ENCODE data around the gene PRDM4. TPM values are rescaled to one million over a fixed set of nuclear protein-coding genes. Genes with fewer than 3 reads are reported as not detected.

Gene PRDM4
- total and polyA plus RNA-seq, 2 of the 4 experiments (the other 2 are of a cell fraction): 20.1 to 26.7 TPM

DNA sequence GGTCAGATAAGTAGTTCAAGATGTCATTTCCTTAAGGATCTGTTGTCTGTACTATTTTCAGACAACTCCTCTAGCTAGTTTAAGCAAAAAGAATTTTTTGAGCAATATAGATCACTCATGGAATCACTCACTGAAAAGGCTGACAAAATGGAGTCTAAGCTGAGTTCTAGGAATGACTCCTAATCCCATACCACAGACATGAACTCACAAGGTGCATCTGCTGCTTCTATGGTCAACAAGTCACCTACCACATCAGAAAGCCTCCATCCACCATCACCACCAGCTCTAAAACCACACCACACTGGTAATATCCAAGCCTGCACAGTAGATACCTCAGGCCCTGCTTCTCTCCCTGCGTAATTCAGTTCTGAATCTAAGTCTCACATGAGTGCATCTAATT, 42.3 kb downstream of the PRDM4 start:
- no peak overlapping the region for H2BK5ac ChIP-seq (ENCODE audit: low read depth, low read length, poor library complexity, severe bottlenecking)
- no peak overlapping the region for H3K27ac ChIP-seq (ENCODE audit: insufficient read depth, low read length)
- H3K4me1 ChIP-seq (ENCODE audit: control insufficient read depth, insufficient read depth, low read length): no peaks in the 10 kb centered on the region
- POLR2A ChIA-PET (ENCODE audit: unreplicated experiment): no interaction called here
- CTCF ChIA-PET: no interaction called here
- no peak overlapping the region for H3K4ac ChIP-seq (ENCODE audit: low read depth, low read length)
- no peak overlapping the region for H3K9ac ChIP-seq (ENCODE audit: low read depth, low read length)
- H2AK9ac ChIP-seq (replicated peaks; ENCODE audit: low read depth, low read length, poor library complexity): no peak overlapping the region
- H3K23ac ChIP-seq (ENCODE audit: low read depth, low read length): no peak overlapping the region
- TF ChIP-seq, protein P1, sequence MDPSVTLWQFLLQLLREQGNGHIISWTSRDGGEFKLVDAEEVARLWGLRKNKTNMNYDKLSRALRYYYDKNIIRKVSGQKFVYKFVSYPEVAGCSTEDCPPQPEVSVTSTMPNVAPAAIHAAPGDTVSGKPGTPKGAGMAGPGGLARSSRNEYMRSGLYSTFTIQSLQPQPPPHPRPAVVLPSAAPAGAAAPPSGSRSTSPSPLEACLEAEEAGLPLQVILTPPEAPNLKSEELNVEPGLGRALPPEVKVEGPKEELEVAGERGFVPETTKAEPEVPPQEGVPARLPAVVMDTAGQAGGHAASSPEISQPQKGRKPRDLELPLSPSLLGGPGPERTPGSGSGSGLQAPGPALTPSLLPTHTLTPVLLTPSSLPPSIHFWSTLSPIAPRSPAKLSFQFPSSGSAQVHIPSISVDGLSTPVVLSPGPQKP (IDR thresholded peaks at IDR 0.05; ENCODE audit: borderline replicate concordance, low read depth, low read length): no peak
- TF ChIP-seq POLR2A (IDR thresholded peaks at IDR 0.05; ENCODE audit: low read depth, low read length): no peak
- H3K18ac ChIP-seq (ENCODE audit: low read depth, low read length): no peak overlapping the region
- dilution Hi-C loops (cut with HindIII; ENCODE audit: low sequenced_read_pairs, unreplicated experiment): no loop called here
- peaks cover 13% of the 10 kb centered on the region for H3K36me3 ChIP-seq (ENCODE audit: control insufficient read depth, insufficient read depth, low read length)
- no peaks in the 10 kb centered on the region; the same call in 1 of the 2 replicates for H3K9me1 ChIP-seq (ENCODE audit: insufficient read depth, low read length)
- no peak overlapping the region for H4K5ac ChIP-seq (ENCODE audit: low read depth, low read length)
- DNase-seq (no peak), ATAC-seq (ENCODE audit: low read depth) (no peak)
- intact Hi-C loops (cut with micrococcal nuclease): no loop called here
- H2BK15ac ChIP-seq (ENCODE audit: low read depth, low read length): no peak overlapping the region
- H4K8ac ChIP-seq (ENCODE audit: low read depth in 2 of 2, low read length in 2 of 2): no peak overlapping the region
- in situ Hi-C loops (cut with MboI; ENCODE audit: low sequenced_read_pairs): no loop called here
- no peak overlapping the region for H2AFZ ChIP-seq (replicated peaks; ENCODE audit: low read length, poor library complexity)
- H3K9me3 ChIP-seq (ENCODE audit: control insufficient read depth, insufficient read depth, low read length): no peaks in the 10 kb centered on the region
- no peak overlapping the region for H4K91ac ChIP-seq (ENCODE audit: insufficient read depth, low read depth, low read length)
- no peak overlapping the region for H2BK120ac ChIP-seq (ENCODE audit: low read depth, low read length)
- H3K79me1 ChIP-seq (ENCODE audit: low read depth in 1 of 2, low read length in 2 of 2): no peaks in the 10 kb centered on the region
- no peak overlapping the region for H3K14ac ChIP-seq (replicated peaks; ENCODE audit: low read depth, low read length)
- no peak overlapping the region for H2BK20ac ChIP-seq (ENCODE audit: low read depth, low read length)
- no CpG with 5 or more reads among the region's 1 CpG for WGBS, 2 experiments (ENCODE audit: extremely low coverage in 2 of 2, insufficient read length in 1 of 2)
- H4K20me1 ChIP-seq (ENCODE audit: insufficient read depth, low read length): no peaks in the 10 kb centered on the region
- H2AK5ac ChIP-seq (ENCODE audit: low read depth, low read length): no peak overlapping the region
- no peak overlapping the region for H3K4me3 ChIP-seq (ENCODE audit: insufficient read depth, low read depth, low read length)
- H3K4me2 ChIP-seq (ENCODE audit: low read depth, low read length): no peak overlapping the region
- BruUV-seq (replicated peaks): no TSS peak
- no peak overlapping the region for H3K56ac ChIP-seq (ENCODE audit: extremely low read depth, insufficient read depth, low read length)
- no peaks in the 10 kb centered on the region for H3K27me3 ChIP-seq (ENCODE audit: control insufficient read depth, insufficient read depth, low read length)
